ENCODE results near the gene NLRP5.

DNA sequence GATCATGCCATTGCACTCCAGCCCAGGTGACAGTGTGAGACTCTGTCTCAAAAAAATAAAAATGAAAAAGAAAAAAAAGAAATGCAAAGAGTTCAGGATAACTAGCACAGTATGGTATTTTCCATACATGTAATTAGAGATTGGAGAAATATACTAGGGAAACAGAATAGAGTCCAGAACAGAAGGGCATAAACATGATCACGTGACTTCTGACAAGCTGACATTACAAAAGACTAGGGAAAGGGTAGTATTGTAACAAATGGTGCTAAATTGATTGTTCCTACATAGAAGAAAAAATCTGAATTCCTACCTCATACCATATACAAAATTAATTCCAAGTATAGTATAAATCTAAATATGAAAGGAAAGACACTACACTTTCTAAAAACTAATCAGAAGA is 1.3 kb upstream of the NLRP5 start:
- TF ChIP-seq, protein P1, sequence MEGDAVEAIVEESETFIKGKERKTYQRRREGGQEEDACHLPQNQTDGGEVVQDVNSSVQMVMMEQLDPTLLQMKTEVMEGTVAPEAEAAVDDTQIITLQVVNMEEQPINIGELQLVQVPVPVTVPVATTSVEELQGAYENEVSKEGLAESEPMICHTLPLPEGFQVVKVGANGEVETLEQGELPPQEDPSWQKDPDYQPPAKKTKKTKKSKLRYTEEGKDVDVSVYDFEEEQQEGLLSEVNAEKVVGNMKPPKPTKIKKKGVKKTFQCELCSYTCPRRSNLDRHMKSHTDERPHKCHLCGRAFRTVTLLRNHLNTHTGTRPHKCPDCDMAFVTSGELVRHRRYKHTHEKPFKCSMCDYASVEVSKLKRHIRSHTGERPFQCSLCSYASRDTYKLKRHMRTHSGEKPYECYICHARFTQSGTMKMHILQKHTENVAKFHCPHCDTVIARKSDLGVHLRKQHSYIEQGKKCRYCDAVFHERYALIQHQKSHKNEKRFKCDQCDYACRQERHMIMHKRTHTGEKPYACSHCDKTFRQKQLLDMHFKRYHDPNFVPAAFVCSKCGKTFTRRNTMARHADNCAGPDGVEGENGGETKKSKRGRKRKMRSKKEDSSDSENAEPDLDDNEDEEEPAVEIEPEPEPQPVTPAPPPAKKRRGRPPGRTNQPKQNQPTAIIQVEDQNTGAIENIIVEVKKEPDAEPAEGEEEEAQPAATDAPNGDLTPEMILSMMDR (IDR thresholded peaks at IDR 0.05; ENCODE audit: low read depth, low read length): no peak
- TF ChIP-seq EZH2phosphoT487 (IDR thresholded peaks at IDR 0.05; ENCODE audit: low read depth): no peak

Data from OCI-LY3 (cell line).